Measurements from ENCODE around the gene SGMS1. TPM values are rescaled to one million over a fixed set of nuclear protein-coding genes. Genes with fewer than 3 reads are reported as not detected.
A peak's percentile ranks its signal among the peaks of the same experiment; 100 is the strongest.
"Not testable (repeated sequence)": the region's sequence is repeated elsewhere in the genome, so short reads cannot be mapped to it uniquely, and the experiment has no call there.

SGMS1 gene
- total and polyA plus RNA-seq, 11 donors: 6.9 to 40.6 (median 19.6) TPM

- H3K27me3 ChIP-seq: no peaks in the 10 kb centered on the region
- H3K27ac ChIP-seq: peak overlapping the region in 3 of 12 donors; percentile 16 to 50 (median 50)
- peak; percentile 32 to 67 (median 62) for ATAC-seq
- no peak overlapping the region for H3K4me3 ChIP-seq
- no peaks in the 10 kb centered on the region for H3K9me3 ChIP-seq
- intact Hi-C loops (cut with DNase I): no loop called here
- peaks cover 0 to 46% (median 27%) of the 10 kb centered on the region in 12 donors for H3K4me1 ChIP-seq
- H3K36me3 ChIP-seq: no peaks in the 10 kb centered on the region
- DNase-seq: peak in 2 of 5 donors; percentile 35
- 33 to 52% (median 36%) methylated on average over 6 to 7 of the region's 7 CpGs for WGBS, 4 donors
- no peak for TF ChIP-seq POLR2A (IDR thresholded peaks at IDR 0.05)
- no peak for TF ChIP-seq CTCF (IDR thresholded peaks at IDR 0.05)
Measured at GRCh38 chr10:50538555-50539398, 85.0 kb downstream of the SGMS1 start.

- Histone ChIP-seq H3K4me1 (peaks cover 0 to 38% (median 13%) of the 10 kb centered on the region in 12 donors), H3K36me3 (no peaks in the 10 kb centered on the region), H3K9me3 (no peaks in the 10 kb centered on the region), H3K4me3 (no peak overlapping the region), H3K27ac (no peak overlapping the region), H3K27me3 (no peaks in the 10 kb centered on the region)
- DNase-seq: no peak
- ATAC-seq: no peak
- intact Hi-C loops (cut with DNase I): no loop called here
- no peak for TF ChIP-seq CTCF (IDR thresholded peaks at IDR 0.05)
- no peak for TF ChIP-seq POLR2A (IDR thresholded peaks at IDR 0.05)
Measured at GRCh38 chr10:50536617-50537240, 87.0 kb downstream of the SGMS1 start.

- intact Hi-C loops (cut with DNase I); H3K9me3 ChIP-seq; H3K27ac ChIP-seq; H3K36me3 ChIP-seq; DNase-seq; H3K4me3 ChIP-seq; H3K27me3 ChIP-seq: not testable (repeated sequence)
- peaks cover 0 to 20% (median 7%) of the 10 kb centered on the region in 12 donors for H3K4me1 ChIP-seq
- WGBS, 4 donors: 84 to 91% (median 89%) methylated on average over 5 of the region's 5 CpGs
- peak in 1 of 4 donors; percentile 36 for ATAC-seq
Measured at GRCh38 chr10:50534748-50535376, 88.9 kb downstream of the SGMS1 start.

- Histone ChIP-seq H3K4me1 (peaks cover 0 to 6% (median 0%) of the 10 kb centered on the region in 12 donors), H3K27me3 (no peaks in the 10 kb centered on the region), H3K9me3 (no peaks in the 10 kb centered on the region), H3K36me3 (no peaks in the 10 kb centered on the region), H3K4me3 (no peak overlapping the region), H3K27ac (no peak overlapping the region)
- DNase-seq (no peak), ATAC-seq (no peak)
- TF ChIP-seq POLR2A (IDR thresholded peaks at IDR 0.05) (no peak), CTCF (IDR thresholded peaks at IDR 0.05) (no peak)
- intact Hi-C loops (cut with DNase I): no loop called here
- WGBS, 4 donors: 92 to 97% (median 95%) methylated on average over 1 of the region's 1 CpG
Measured at GRCh38 chr10:50533296-50533695, 90.5 kb downstream of the SGMS1 start.

Measured in heart left ventricle (tissue), 16 donors.